Fibroblast of pulmonary artery (primary cell): Measurements from ENCODE around the gene GREB1.

Experiments used
- DNase-seq: peaks from one replicate; pipeline ENCODE4 v3.0.0-alpha.2; 2010; ENCODE audit warnings: low read depth
- H3K4me3 ChIP-seq: replicated peaks from 2 replicates; pipeline ENCODE4 v1.5.1; 2011; ENCODE audit warnings: low read depth, mild to moderate bottlenecking, control low read depth, low read length, moderate library complexity
- TF ChIP-seq, protein P1 (sequence below): IDR thresholded peaks from 2 replicates; pipeline ENCODE4 v1.5.1; 2011; ENCODE audit warnings: mild to moderate bottlenecking, control low read depth, low read length, inconsistent platforms; ENCODE audit errors: missing control alignments

The GREB1 gene

DNA sequence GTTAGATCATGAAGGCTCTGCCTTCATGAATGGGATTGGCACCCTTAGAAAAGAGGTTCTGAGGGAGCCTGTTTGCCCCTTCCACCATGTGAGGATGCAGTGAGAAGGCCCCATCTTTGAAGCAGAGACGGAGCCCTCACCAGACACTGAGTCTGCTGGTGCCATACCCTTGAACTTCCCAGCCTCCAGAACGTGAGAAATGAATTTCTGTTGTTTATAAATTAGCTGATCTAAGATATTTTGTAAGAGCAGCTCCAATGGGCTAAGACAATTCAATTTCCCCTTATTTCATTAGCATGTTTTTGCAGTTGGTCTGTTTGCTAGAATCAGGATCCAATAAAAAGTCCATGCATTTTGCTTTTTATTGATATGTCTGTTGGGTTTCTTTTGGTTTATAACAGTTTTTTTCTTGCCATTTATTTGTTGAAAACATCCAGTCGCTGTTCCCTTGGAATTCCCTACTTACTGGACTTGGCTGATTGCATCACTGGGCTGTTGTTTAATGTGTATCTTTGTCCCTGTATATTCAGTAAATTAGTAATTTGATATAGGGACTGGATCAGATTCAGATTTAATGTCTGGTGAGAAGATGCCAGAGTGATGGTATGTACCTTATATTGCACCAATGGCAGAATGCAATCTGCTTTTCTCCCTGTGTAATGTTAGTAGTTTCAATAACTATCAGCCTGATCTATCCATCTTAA lies 24.0 kb upstream of the GREB1 start:
- DNase-seq, result no peak
- TF ChIP-seq, protein P1, sequence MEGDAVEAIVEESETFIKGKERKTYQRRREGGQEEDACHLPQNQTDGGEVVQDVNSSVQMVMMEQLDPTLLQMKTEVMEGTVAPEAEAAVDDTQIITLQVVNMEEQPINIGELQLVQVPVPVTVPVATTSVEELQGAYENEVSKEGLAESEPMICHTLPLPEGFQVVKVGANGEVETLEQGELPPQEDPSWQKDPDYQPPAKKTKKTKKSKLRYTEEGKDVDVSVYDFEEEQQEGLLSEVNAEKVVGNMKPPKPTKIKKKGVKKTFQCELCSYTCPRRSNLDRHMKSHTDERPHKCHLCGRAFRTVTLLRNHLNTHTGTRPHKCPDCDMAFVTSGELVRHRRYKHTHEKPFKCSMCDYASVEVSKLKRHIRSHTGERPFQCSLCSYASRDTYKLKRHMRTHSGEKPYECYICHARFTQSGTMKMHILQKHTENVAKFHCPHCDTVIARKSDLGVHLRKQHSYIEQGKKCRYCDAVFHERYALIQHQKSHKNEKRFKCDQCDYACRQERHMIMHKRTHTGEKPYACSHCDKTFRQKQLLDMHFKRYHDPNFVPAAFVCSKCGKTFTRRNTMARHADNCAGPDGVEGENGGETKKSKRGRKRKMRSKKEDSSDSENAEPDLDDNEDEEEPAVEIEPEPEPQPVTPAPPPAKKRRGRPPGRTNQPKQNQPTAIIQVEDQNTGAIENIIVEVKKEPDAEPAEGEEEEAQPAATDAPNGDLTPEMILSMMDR, result no peak

DNA sequence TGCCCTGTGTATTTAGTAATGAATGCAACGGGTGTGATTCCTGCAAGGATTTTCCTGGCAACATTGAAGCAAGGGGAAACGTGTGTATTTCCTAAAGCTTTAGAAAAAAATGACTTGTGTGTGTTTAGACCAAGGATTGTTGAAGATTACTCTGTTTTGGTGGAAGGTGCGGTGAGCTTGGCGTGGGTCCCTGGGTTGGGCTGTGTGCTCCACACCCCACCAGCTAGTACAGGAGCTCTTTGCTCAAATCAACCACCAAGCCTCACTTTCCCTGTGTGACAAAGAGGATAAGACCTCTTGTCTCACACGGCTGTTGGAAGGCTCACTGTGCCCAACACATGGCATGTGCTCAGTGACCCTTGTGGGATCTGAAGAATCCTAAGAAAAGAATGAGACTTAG lies 21.4 kb upstream of the GREB1 start:
- DNase-seq, result no peak
- TF ChIP-seq, protein P1, result no peak
- no peak overlapping the region for H3K4me3 ChIP-seq

More for the DNA sequence above, 24.0 kb upstream of the GREB1 start:
- no peak overlapping the region for H3K4me3 ChIP-seq

DNA sequence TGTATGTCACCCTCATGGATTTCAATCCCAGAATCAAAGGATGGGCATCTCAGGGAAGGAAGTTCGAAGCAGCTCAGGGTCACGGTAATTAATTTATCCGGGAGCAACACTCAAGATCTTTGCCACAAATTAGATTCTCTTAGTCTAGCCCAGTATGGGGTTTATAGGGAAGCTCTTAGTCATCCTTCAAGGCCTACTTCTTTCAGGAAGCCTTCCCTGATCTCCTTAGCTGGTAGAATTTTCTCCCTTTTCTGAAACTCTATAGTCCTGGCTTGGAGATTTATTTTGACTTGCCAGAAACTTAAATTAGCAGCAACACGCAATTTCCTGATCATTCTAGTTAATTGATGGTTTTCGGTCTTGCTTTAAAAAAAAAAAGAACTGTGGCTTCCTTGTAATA lies 20.5 kb upstream of the GREB1 start:
- TF ChIP-seq, protein P1, result no peak
- no peak for DNase-seq
- H3K4me3 ChIP-seq, result no peak overlapping the region

DNA sequence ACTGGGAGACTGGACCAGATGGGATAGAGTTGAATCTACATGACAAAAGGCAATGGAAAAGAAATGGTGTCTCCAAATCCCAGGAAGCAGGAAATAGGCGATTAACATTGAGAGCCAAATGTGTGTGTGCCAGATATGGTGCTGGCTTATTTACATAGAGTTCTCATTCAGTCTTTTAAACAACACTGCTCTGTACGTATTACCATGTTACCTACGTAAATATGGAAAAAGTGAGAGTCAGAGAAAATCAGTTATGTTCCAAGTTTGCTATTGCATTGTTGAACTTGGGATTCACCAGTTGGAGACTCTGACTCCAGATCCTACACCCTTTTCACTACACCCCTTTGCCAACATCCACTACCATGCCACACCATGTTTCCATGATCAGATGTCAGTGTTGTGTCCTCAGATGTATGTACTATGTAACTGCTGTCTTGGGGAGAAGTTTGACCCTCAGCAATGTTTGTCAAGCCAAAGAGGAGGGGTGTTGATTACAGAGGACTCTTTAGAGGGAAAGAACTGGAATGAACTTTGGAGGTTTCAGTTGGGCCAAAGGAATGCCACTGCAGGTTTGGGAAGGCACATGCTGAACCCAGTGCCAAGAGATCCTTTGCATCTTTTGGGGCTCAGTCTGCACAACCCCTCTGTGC lies 19.6 kb upstream of the GREB1 start:
- H3K4me3 ChIP-seq, result no peak overlapping the region
- TF ChIP-seq, protein P1, result no peak
- DNase-seq, result no peak

DNA sequence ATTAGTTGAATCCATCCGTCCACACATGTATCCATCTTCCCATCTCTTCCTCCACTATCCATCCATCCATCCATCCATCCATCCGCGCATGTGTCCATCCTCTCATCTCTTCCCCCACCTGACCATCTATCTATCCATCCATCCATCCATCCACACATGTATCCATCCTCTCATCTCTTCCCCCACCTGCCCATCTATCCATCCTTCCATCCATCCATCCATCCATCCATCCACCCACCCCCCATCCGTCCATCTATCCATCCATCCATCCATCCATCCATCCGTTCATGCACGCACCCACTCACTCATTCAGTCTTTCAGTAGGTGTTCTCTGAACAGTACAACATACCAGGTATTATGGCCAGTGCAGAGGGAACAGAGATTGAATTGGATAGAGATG lies 18.9 kb upstream of the GREB1 start:
- no peak overlapping the region for H3K4me3 ChIP-seq
- TF ChIP-seq, protein P1, result no peak
- DNase-seq, result no peak

DNA sequence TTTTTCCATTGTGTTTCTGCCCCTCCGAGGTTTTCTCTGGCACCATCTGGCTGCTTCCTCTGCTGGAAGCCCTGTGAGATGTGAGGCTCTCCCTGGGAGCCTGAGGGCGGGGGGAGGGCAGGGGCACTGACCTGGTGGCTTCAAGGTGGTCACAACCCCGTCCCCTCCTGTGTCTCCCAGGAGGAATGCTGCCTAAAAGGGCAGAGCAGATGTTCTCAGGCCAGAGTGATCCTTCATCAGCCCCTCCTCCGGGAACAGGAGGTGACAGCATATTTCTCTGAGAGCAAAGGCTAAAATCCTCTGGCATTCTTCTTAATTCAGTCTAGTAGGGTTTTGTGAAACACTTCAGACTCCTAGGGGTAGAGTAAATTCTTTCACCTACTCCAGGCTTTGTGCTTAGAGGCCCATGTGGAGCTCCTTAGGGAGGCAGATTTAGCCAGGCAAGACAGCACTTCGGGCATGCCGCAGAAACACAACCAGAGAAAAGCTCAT lies 18.3 kb upstream of the GREB1 start:
- TF ChIP-seq, protein P1, result no peak
- no peak for DNase-seq
- no peak overlapping the region for H3K4me3 ChIP-seq
